SK-N-MC (cell line): Measurements from ENCODE around the gene PCCA.

Experiments
- DNase-seq: peaks from one replicate; pipeline ENCODE4 v3.0.0-alpha.2; 2011; ENCODE audit warnings: low read depth, low spot score
- H3K27ac ChIP-seq: fragments of 200-600 bp; sonication (generic); 2 replicates; pipeline ENCODE4 v1.5.1; 2016; ENCODE audit warnings: mixed run types
- H3K36me3 ChIP-seq: fragments of 200-600 bp; sonication (generic); 2 replicates; pipeline ENCODE4 v1.6.1; 2017; ENCODE audit warnings: antibody characterized with exemption, low read length, mixed read lengths; ENCODE audit not compliant: insufficient read depth
- H3K4me3 ChIP-seq: fragments of 200-600 bp; sonication (generic); 2 replicates; pipeline ENCODE4 v1.5.1; 2016
- H3K9ac ChIP-seq: fragments of 200-600 bp; sonication (generic); 2 replicates; pipeline ENCODE4 v1.8.0; 2017; ENCODE audit warnings: mixed run types, mixed read lengths; ENCODE audit not compliant: insufficient read length
- H3K9me3 ChIP-seq: fragments of 200-600 bp; sonication (generic); 2 replicates; pipeline ENCODE4 v1.6.1; 2017; ENCODE audit warnings: low read depth, mild to moderate bottlenecking, antibody characterized with exemption, low read length, moderate library complexity, mixed read lengths
- EZH2 ChIP-seq: fragments of 200-600 bp; sonication (generic); IDR thresholded peaks from one replicate; pipeline ENCODE4 v1.6.1; 2017; ENCODE audit warnings: antibody characterized with exemption
- FOXP2 ChIP-seq: optimal IDR thresholded peaks from 2 replicates; pipeline ENCODE3; 2011; ENCODE audit warnings: mild to moderate bottlenecking, moderate library complexity; ENCODE audit not compliant: insufficient read depth; ENCODE audit errors: extremely low read length, control extremely low read depth
- POLR2AphosphoS5 ChIP-seq: IDR thresholded peaks from 2 replicates; pipeline ENCODE4 v1.6.1; 2012; ENCODE audit warnings: mild to moderate bottlenecking, low read depth, low read length, borderline replicate concordance

PCCA gene

DNA sequence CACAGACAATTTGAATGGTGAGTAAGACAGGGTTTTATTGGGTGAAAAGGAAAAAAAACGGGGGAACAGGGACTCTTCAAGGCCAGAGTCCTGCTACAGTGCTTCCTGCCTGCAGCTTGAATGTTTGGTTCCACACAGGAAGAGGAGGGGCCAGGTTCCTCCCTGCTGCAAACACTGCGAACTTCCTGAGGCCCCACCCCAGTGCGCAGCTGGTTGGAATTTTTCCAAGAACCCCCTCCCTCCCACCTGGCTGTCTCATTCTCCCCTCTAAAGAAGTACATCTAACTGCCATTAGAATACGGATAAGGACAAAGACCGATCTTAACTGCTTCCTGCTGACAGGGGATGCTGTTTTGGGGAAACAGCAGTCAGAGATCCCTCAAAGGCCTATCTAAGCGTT lies 314.8 kb downstream of the PCCA start:
- Histone ChIP-seq H3K27ac (no peak overlapping the region), H3K9ac (no peak overlapping the region), H3K36me3 (peaks cover 29% of the 10 kb centered on the region), H3K4me3 (no peak overlapping the region), H3K9me3 (peaks cover 2% of the 10 kb centered on the region; the same call in 1 of the 2 replicates)
- DNase-seq, result no peak
- TF ChIP-seq EZH2 (no peak), FOXP2 (no peak), POLR2AphosphoS5 (no peak)

DNA sequence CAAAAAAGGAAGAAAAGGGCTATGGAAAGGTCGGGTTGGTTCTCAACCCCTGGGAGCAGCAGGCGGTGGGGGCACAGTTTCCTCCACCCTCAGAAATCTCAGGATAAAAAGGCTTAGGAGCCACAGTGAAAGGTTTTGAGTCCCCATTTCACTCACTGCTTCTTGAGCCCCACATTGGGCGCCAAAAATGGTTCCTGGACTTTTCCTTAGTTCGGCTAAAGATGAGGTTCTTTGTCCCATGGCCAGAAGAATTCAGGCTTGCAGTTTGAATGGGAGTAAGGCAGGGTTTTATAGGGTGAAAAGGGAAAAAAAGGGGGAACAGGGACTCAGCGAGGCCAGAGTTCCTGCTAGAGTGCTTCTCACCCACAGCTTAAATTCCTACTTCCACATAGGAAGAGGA lies 320.2 kb downstream of the PCCA start:
- Histone ChIP-seq H3K4me3 (no peak overlapping the region), H3K9me3 (peaks cover 7% of the 10 kb centered on the region), H3K36me3 (peaks cover 20% of the 10 kb centered on the region; the same call in 1 of the 2 replicates), H3K9ac (no peak overlapping the region), H3K27ac (no peak overlapping the region)
- TF ChIP-seq FOXP2 (no peak), POLR2AphosphoS5 (no peak), EZH2 (no peak)
- DNase-seq, result no peak

DNA sequence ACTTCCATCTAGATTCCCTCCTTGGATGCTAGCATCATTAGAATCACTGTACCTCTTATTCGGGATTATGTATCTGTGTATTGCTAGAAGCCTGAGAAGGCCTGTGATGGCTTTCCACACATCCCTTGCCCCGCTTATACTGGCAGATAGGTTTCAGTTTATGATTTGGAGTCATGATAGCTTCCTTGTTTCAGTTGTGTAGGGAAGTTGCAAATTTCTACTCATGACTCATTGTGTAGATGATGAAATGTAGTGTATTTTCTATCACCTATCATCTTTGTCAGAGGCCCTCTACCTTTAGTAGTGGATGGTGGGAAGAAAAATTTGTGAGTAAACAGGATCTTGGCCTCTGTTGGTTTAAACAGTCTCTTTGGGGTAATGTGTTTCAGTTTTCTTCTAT lies 334.5 kb downstream of the PCCA start:
- H3K36me3 ChIP-seq, result peaks cover 5% of the 10 kb centered on the region; the same call in 1 of the 2 replicates
- DNase-seq, result no peak
- H3K9me3 ChIP-seq, result no peaks in the 10 kb centered on the region
- H3K9ac ChIP-seq, result no peak overlapping the region
- H3K27ac ChIP-seq, result no peak overlapping the region
- TF ChIP-seq POLR2AphosphoS5 (no peak), EZH2 (no peak), FOXP2 (no peak)
- no peak overlapping the region for H3K4me3 ChIP-seq

DNA sequence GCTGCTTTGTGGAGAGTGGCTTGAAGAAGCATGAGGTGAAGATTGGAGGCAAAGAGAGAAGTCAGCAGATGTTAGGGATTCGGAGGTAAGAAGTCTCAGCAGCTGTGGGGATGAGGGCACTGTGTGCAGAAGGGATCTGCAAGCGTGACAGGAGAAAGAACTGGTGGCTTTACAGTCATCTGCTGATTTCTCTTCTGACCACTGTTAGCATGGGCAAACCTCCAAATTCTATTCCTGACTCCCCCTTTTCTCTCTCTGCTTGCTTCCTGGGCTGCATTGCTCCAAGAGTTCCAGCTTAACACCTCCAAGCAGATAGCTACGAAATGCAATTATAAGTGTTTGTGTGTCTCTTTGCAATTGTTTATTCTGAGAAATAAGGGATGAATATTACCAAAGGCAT lies 340.1 kb downstream of the PCCA start:
- peaks cover 11% of the 10 kb centered on the region; the same call in 1 of the 2 replicates for H3K36me3 ChIP-seq
- no peak overlapping the region for H3K9ac ChIP-seq
- no peak overlapping the region for H3K4me3 ChIP-seq
- TF ChIP-seq POLR2AphosphoS5, result no peak
- TF ChIP-seq EZH2, result no peak
- TF ChIP-seq FOXP2, result no peak
- no peaks in the 10 kb centered on the region for H3K9me3 ChIP-seq
- no peak for DNase-seq
- H3K27ac ChIP-seq, result no peak overlapping the region

DNA sequence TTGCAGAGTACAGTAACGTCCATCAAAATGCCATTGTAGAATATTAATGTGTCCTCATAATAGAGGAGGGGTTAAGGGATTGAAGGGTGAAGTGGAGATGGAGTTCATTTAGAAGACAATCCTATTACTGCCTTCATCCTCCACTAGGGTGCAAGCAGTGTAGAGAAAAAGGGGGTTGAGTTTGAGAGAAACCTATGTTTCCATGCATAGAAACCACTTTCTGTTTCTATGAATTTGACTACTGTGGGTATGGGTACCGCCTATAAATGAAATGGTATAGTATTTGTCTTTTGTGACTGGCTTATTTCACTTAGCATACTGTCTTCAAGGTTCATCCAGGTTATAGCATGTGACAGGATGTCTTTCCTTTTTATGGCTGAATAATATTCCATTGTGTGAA lies 343.7 kb downstream of the PCCA start:
- DNase-seq, result no peak
- TF ChIP-seq EZH2, result no peak
- no peak for TF ChIP-seq FOXP2
- TF ChIP-seq POLR2AphosphoS5, result no peak
- H3K4me3 ChIP-seq, result no peak overlapping the region
- H3K36me3 ChIP-seq, result peaks cover 6% of the 10 kb centered on the region; the same call in 1 of the 2 replicates
- H3K9ac ChIP-seq, result no peak overlapping the region
- no peaks in the 10 kb centered on the region for H3K9me3 ChIP-seq
- H3K27ac ChIP-seq, result no peak overlapping the region

DNA sequence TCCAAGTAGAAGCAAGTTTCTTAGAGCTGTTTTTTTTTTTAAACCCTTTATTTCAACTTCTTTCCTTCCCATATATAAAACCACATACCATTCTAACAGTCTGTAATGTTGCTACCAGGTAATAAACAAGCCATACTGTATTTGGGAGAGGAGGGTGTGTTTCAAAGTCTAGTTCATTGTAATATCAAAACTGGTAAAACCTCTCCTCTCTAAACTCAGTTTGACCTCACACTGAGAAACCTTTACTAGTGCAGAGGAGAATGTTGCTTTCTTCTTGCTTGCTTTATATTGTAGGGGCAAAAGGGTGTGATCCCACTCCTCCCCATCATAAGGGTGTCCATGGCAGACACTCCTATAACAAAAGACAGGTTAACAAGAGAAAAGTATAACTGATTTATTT lies 344.6 kb downstream of the PCCA start:
- Histone ChIP-seq H3K9ac (no peak overlapping the region), H3K27ac (no peak overlapping the region), H3K4me3 (no peak overlapping the region), H3K9me3 (no peaks in the 10 kb centered on the region), H3K36me3 (peaks cover 6% of the 10 kb centered on the region; the same call in 1 of the 2 replicates)
- DNase-seq, result no peak
- TF ChIP-seq POLR2AphosphoS5 (no peak), FOXP2 (no peak)

DNA sequence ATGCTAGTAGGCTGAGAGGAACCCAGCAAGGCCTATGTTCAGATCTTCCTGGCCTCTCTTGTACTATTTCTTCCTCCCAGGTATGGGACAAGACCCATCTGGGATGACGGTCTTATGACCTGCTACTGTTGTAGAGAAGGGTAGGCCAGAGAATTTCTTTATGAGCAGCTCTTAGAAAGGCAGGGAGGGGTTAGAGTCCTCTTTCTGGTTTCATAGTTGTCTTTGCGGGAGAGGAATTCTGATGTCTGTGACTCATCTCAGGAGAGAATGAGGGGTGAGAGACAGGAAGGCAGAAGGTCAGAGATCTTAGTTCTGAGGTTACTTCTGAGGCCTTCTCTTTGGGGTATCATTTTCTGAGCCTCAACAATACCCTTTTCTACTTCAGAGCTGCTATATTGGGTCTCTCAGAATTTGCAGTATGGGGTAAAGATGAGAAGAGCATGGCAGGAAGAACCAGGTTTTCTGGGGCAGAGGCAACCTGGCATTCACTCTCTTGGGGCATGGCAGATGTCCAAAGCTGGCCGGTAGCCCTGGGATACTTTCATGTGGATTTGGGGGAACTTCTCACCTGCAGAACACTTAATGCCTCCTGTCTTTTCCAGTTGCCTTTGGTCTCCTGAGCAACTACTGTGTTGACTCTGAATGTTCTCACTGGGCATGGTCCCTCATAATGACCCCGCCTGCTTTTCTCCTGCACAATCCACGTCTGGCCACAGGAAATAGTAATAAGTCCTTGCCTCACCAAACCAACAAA lies 345.3 kb downstream of the PCCA start:
- Histone ChIP-seq H3K27ac (no peak overlapping the region), H3K9me3 (no peaks in the 10 kb centered on the region), H3K36me3 (peaks cover 6% of the 10 kb centered on the region; the same call in 1 of the 2 replicates), H3K4me3 (no peak overlapping the region), H3K9ac (no peak overlapping the region)
- no peak for DNase-seq
- TF ChIP-seq EZH2, result no peak
- TF ChIP-seq FOXP2, result no peak
- TF ChIP-seq POLR2AphosphoS5, result no peak

DNA sequence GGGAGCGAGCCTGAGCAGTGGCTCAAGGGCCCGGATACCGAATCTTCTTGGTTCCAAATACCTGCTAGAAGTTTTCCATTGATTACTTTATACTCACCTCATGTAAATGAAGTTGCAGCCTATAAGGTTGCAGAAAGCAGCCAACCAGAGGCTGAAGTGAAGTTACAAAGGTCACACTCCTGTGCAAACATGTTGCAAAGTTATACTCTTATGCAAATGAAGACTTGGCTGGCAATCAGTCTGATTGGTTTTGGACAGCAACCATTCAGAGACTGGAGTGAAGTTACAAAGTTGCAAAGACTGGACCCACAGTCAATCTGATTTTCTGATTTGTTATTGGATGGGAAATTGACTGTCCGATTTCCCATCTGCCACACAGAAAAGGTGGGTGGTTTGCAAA lies 347.2 kb downstream of the PCCA start:
- Histone ChIP-seq H3K4me3 (no peak overlapping the region), H3K36me3 (peaks cover 6% of the 10 kb centered on the region; the same call in 1 of the 2 replicates), H3K9me3 (no peaks in the 10 kb centered on the region), H3K27ac (no peak overlapping the region), H3K9ac (no peak overlapping the region)
- TF ChIP-seq POLR2AphosphoS5, result no peak
- no peak for TF ChIP-seq EZH2
- no peak for TF ChIP-seq FOXP2
- no peak for DNase-seq

DNA sequence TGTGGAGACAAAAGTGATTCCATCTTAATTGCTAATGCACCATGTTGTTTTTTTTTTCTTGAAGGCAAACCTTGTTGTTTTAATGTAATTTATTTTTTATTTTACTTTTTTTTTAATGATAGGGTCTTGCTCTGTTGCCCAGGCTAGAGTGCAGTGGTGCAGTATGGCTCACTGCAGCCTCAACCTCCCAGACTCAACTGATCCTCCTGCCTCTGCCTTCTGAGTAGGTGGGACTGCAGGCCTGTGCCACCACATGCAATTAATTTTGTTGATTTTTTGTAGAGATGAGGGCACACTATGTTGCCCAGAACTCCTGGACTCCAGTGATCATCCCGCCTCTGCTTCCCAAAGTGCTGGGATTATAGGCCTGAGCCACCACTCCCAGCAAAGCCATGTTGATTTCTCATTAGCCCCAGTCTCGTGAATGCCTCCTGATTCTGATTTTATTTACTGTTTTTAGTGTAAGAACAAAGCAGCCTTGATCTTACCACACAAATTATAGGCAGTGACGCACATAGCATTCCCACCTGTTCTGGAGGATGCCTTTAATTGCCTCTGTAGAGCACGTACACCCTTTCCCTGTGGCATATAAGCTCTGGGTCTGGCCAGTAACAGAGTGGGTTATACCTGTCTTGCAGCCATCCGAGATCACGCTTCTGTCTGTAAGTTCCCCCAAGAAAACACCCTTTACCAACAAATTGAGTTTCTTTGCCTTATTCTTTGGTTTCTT lies 349.3 kb downstream of the PCCA start:
- no peak overlapping the region for H3K9ac ChIP-seq
- DNase-seq, result no peak
- no peak for TF ChIP-seq POLR2AphosphoS5
- TF ChIP-seq EZH2, result no peak
- TF ChIP-seq FOXP2, result no peak
- no peaks in the 10 kb centered on the region for H3K36me3 ChIP-seq
- no peaks in the 10 kb centered on the region for H3K9me3 ChIP-seq
- H3K27ac ChIP-seq, result no peak overlapping the region
- H3K4me3 ChIP-seq, result no peak overlapping the region
